Measurements from ENCODE around the gene MTHFD1L. TPM values are rescaled to one million over a fixed set of nuclear protein-coding genes. Genes with fewer than 3 reads are reported as not detected.

MTHFD1L gene
- total and polyA plus RNA-seq, 2 of the 8 experiments (the other 6 are each of a cell fraction or from before 2014, with no cell fraction given) = 29.2 to 105 TPM

DNA sequence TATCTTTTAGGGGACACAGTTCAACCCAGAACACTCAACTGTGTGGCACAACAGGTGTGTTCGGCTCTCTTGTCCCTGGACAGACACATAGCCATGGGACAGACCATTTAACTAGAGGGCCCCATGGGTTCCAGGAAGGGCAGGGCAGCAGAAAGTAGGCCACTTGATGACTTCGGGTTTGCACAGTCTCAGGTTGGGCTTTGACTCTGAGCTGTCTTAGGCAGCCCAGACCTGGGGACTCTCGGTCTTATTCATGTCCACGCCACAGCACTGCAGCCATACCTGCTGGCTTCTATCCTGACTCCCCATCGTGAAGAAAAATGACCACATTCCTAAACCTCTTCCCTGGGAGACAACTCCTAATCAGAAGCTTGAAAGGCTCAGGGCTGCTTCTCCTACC is 228.2 kb downstream of the MTHFD1L start:
- ChIA-PET POLR2A (ENCODE audit: partially characterized antibody) (no interaction called here), CTCF (ENCODE audit: partially characterized antibody) (interaction anchor here (0.7 kb wide), 1 partner anchor 13 kb away, joined by 3 read pairs; no protein-coding TSS in a partner anchor)
- Histone ChIP-seq H3K14ac (ENCODE audit: insufficient read length) (no peak overlapping the region), H2BK12ac (ENCODE audit: low read depth, low read length) (no peak overlapping the region), H3K4me1 (replicated peaks in 1 of 4; ENCODE audit: control insufficient read depth in 3 of 4, insufficient read depth in 4 of 4, low read length in 3 of 4) (peaks cover 6 to 13% (median 8%) of the 10 kb centered on the region in 4 experiments), H3K56ac (replicated peaks; ENCODE audit: insufficient read length, low read depth, low read length) (no peak overlapping the region), H4K5ac (ENCODE audit: insufficient read length, low read depth, low read length) (no peak overlapping the region), H2BK120ac (replicated peaks; ENCODE audit: low read depth, low read length) (no peak overlapping the region), H2BK5ac (ENCODE audit: low read depth, low read length) (no peak overlapping the region), H3K79me1 (ENCODE audit: low read depth, low read length) (no peaks in the 10 kb centered on the region), H3K4ac (replicated peaks; ENCODE audit: insufficient read length, low read depth, low read length) (no peak overlapping the region), H3K27ac (ENCODE audit: low read depth, low read length) (no peak overlapping the region), H3K23ac (ENCODE audit: insufficient read length) (no peak overlapping the region), H3K18ac (ENCODE audit: extremely low read depth, low read length) (no peak overlapping the region), H2AFZ (ENCODE audit: low read length) (no peak overlapping the region), H4K91ac (replicated peaks; ENCODE audit: insufficient read length, low read length) (no peak overlapping the region), H3K4me2 (ENCODE audit: insufficient read depth in 1 of 2, low read depth in 2 of 2, low read length in 2 of 2) (no peak overlapping the region), H4K8ac (ENCODE audit: extremely low read depth, insufficient read depth, low read length) (no peak overlapping the region), H2BK20ac (ENCODE audit: low read length) (no peak overlapping the region), H2AK5ac (ENCODE audit: low read depth, low read length) (no peak overlapping the region), H3K36me3 (ENCODE audit: control insufficient read depth in 2 of 4, insufficient read depth in 4 of 4, low read length in 3 of 4) (peaks cover 3 to 22% (median 5%) of the 10 kb centered on the region in 4 experiments; a peak in 7 of 8 replicates), H3K9ac (replicated peaks in 1 of 4; ENCODE audit: extremely low read depth in 1 of 4, low read depth in 3 of 4, low read length in 3 of 4) (no peak overlapping the region), H3K79me2 (ENCODE audit: control insufficient read depth in 1 of 2, insufficient read depth in 2 of 2, low read length in 2 of 2) (no peaks in the 10 kb centered on the region), H3K27me3 (replicated peaks in 1 of 4; ENCODE audit: control insufficient read depth in 3 of 4, extremely low read depth in 1 of 4, insufficient read depth in 3 of 4, low read length in 3 of 4) (no peaks in the 10 kb centered on the region), H2BK15ac (ENCODE audit: low read length) (no peak overlapping the region), H4K20me1 (replicated peaks in 1 of 2; ENCODE audit: control insufficient read depth in 1 of 2, insufficient read depth in 2 of 2, low read length in 2 of 2) (peaks cover 0 to 1% of the 10 kb centered on the region in 2 experiments), H3K23me2 (ENCODE audit: low read depth, low read length) (no peaks in the 10 kb centered on the region), H3K9me3 (ENCODE audit: insufficient read depth in 2 of 2, low read depth in 1 of 2, low read length in 1 of 2) (no peaks in the 10 kb centered on the region), H3K4me3 (ENCODE audit: extremely low read depth in 1 of 4, insufficient read depth in 2 of 4, low read depth in 3 of 4, low read length in 4 of 4) (no peak overlapping the region)
- WGBS, 2 experiments (ENCODE audit: extremely low coverage in 1 of 2, insufficient coverage in 1 of 2, insufficient read length in 1 of 2, insufficient replicate concordance in 2 of 2, low coverage in 1 of 2, low lambda C conversion rate in 2 of 2, missing lambda C conversion rate in 1 of 2) = 78% methylated on average over 5 of the region's 5 CpGs; no CpG with 5 or more reads in 1 of the 2 experiments
- DNase-seq (ENCODE audit: low read depth in 1 of 2, low spot score in 2 of 2) = no peak
- no peak for FAIRE-seq
- TF ChIP-seq TEAD4 (IDR thresholded peaks at IDR 0.05; ENCODE audit: low read depth, low read length) (no peak), ASH2L (IDR thresholded peaks at IDR 0.05; ENCODE audit: low read length) (no peak), EP300 (IDR thresholded peaks at IDR 0.05; ENCODE audit: borderline replicate concordance in 1 of 2, low read depth in 2 of 2, low read length in 2 of 2) (no peak), CBX5 (IDR thresholded peaks at IDR 0.05; ENCODE audit: low read depth, low read length) (no peak), RXRA (IDR thresholded peaks at IDR 0.05; ENCODE audit: insufficient read depth, low read depth, low read length) (no peak), PHF8 (conservative IDR thresholded peaks at IDR 0.05; ENCODE audit: low read depth, low read length) (no peak), GABPA (IDR thresholded peaks at IDR 0.05; ENCODE audit: borderline replicate concordance, insufficient read depth, low read length) (no peak), SIN3A (conservative IDR thresholded peaks at IDR 0.05 in 1 of 2, IDR thresholded peaks at IDR 0.05 in 1 of 2; ENCODE audit: low read depth in 1 of 2, low read length in 2 of 2) (no peak), POLR2AphosphoS5 (IDR thresholded peaks at IDR 0.05; ENCODE audit: low read depth, low read length) (no peak), KDM5A (IDR thresholded peaks at IDR 0.05; ENCODE audit: low read length) (no peak), ZNF274 (IDR thresholded peaks at IDR 0.05; ENCODE audit: borderline replicate concordance, extremely low read depth, low read length) (no peak), SP1 (IDR thresholded peaks at IDR 0.05; ENCODE audit: low read depth, low read length) (no peak), EGR1 (IDR thresholded peaks at IDR 0.05; ENCODE audit: borderline replicate concordance, low read depth, low read length) (no peak), TAF7 (optimal IDR thresholded peaks at IDR 0.05; ENCODE audit: borderline replicate concordance, low read depth, low read length) (no peak), CEBPB (IDR thresholded peaks at IDR 0.05; ENCODE audit: low read depth, low read length) (no peak), CREB1 (IDR thresholded peaks at IDR 0.05) (no peak)

Measured in H1 (cell line).